GM18505 (cell line): Measurements from ENCODE around the gene IL1RAPL2.
"Not testable (repeated sequence)": the region's sequence is repeated elsewhere in the genome, so short reads cannot be mapped to it uniquely, and the experiment has no call there.

Experiments used
- ATAC-seq: cut with Tn5 transposase; IDR thresholded peaks from one replicate; pipeline ENCODE4 v1.9.1; 2021; ENCODE audit not compliant: unreplicated experiment
- POLR2A ChIP-seq: IDR thresholded peaks from 4 replicates; pipeline ENCODE4 v1.6.1; 2011; ENCODE audit warnings: borderline replicate concordance; ENCODE audit not compliant: insufficient read depth, insufficient read length; ENCODE audit errors: extremely low read depth

Gene IL1RAPL2

GRCh38 chrX:105168577-105168976 is 602.6 kb downstream of the IL1RAPL2 start:
- ATAC-seq: no peak

GRCh38 chrX:105173071-105173470 is 607.1 kb downstream of the IL1RAPL2 start:
- TF ChIP-seq POLR2A: no peak
- no peak for ATAC-seq

More at GRCh38 chrX:105168577-105168976, 602.6 kb downstream of the IL1RAPL2 start:
- no peak for TF ChIP-seq POLR2A

- ATAC-seq: no peak
- no peak for TF ChIP-seq POLR2A
Observed at GRCh38 chrX:105179644-105180043, 613.6 kb downstream of the IL1RAPL2 start.

GRCh38 chrX:105189093-105189492 is 623.1 kb downstream of the IL1RAPL2 start:
- ATAC-seq: no peak

GRCh38 chrX:105190252-105190853 is 624.4 kb downstream of the IL1RAPL2 start:
- ATAC-seq: no peak
- no peak for TF ChIP-seq POLR2A

More at GRCh38 chrX:105189093-105189492, 623.1 kb downstream of the IL1RAPL2 start:
- no peak for TF ChIP-seq POLR2A

GRCh38 chrX:105191878-105192277 is 625.9 kb downstream of the IL1RAPL2 start:
- TF ChIP-seq POLR2A: no peak
- peak; percentile 56 for ATAC-seq

GRCh38 chrX:105209406-105209805 is 643.4 kb downstream of the IL1RAPL2 start:
- TF ChIP-seq POLR2A: no peak
- no peak for ATAC-seq

- TF ChIP-seq POLR2A: no peak
- ATAC-seq: no peak
Observed at GRCh38 chrX:105210258-105210657, 644.3 kb downstream of the IL1RAPL2 start.

- no peak for TF ChIP-seq POLR2A
- no peak for ATAC-seq
Observed at GRCh38 chrX:105211066-105211575, 645.1 kb downstream of the IL1RAPL2 start.

GRCh38 chrX:105219454-105220401 is 653.7 kb downstream of the IL1RAPL2 start:
- ATAC-seq: no peak
- TF ChIP-seq POLR2A: no peak

- no peak for TF ChIP-seq POLR2A
- no peak for ATAC-seq
Observed at GRCh38 chrX:105220636-105221035, 654.6 kb downstream of the IL1RAPL2 start, which contains the start of gene TEX13A. Gene TEX13A (minus strand): TSS chrX:105220694. CDS start chrX:105220397, 297 bp downstream.

GRCh38 chrX:105221374-105221773 is 655.4 kb downstream of the IL1RAPL2 start:
- TF ChIP-seq POLR2A: no peak

GRCh38 chrX:105226499-105226898 is 660.5 kb downstream of the IL1RAPL2 start:
- TF ChIP-seq POLR2A: no peak
- no peak for ATAC-seq

More at GRCh38 chrX:105221374-105221773, 655.4 kb downstream of the IL1RAPL2 start:
- no peak for ATAC-seq

- no peak for TF ChIP-seq POLR2A
- no peak for ATAC-seq
Observed at GRCh38 chrX:105228602-105229001, 662.6 kb downstream of the IL1RAPL2 start.

GRCh38 chrX:105229146-105229545 is 663.1 kb downstream of the IL1RAPL2 start:
- ATAC-seq: no peak
- TF ChIP-seq POLR2A: no peak

GRCh38 chrX:105237407-105237806 is 671.4 kb downstream of the IL1RAPL2 start:
- ATAC-seq: not testable (repeated sequence)
